PC-9 (cell line): Measurements from ENCODE around the gene DNAH11. TPM values are rescaled to one million over a fixed set of nuclear protein-coding genes. Genes with fewer than 3 reads are reported as not detected.
"Not testable (repeated sequence)": the region's sequence is repeated elsewhere in the genome, so short reads cannot be mapped to it uniquely, and the experiment has no call there.

Experiments used
- BruUV-seq: library from RNA; stranded (reverse); fragments of 400-500 nt; replicated peaks from 2 replicates; lab custom pipeline; 2021; lab: Mats Ljungman, UMichigan
- CTCF ChIA-PET: fragments of 300-600 bp; sonication (Branson Sonifier 250); formaldehyde crosslinking; loops from one replicate; lab custom pipeline; 2022; ENCODE audit warnings: antibody characterized with exemption; lab: Charles Lee
- POLR2A ChIA-PET: fragments of 300-600 bp; sonication (Branson Sonifier 250); formaldehyde crosslinking; loops from one replicate; lab custom pipeline; 2022; ENCODE audit warnings: antibody characterized with exemption; ENCODE audit not compliant: unreplicated experiment; lab: Charles Lee
- DNase-seq, 2 experiments: peaks; one replicate each; pipeline versions ENCODE4 v3.0.0 to v3.0.0-alpha.2; 2015 to 2022; ENCODE audit warnings: mixed read lengths in 1 of 2
- H2AFZ ChIP-seq: fragments of 200-600 bp; sonication (generic); 2 replicates; pipeline ENCODE4 v1.8.1; 2017; ENCODE audit warnings: antibody characterized with exemption
- H3F3A ChIP-seq: fragments of 200-600 bp; sonication (generic); 2 replicates; pipeline ENCODE4 v1.8.1; 2017; ENCODE audit warnings: antibody characterized with exemption, mild to moderate bottlenecking, low read depth; ENCODE audit not compliant: insufficient read depth
- H3K27ac ChIP-seq: fragments of 200-600 bp; sonication (generic); 2 replicates; pipeline ENCODE4 v1.6.1; 2016; ENCODE audit warnings: mixed run types
- H3K27me3 ChIP-seq: fragments of 200-600 bp; sonication (generic); 2 replicates; pipeline ENCODE4 v1.6.1; 2016; ENCODE audit warnings: low read depth, mixed run types; ENCODE audit not compliant: insufficient read depth
- H3K36me3 ChIP-seq: fragments of 200-600 bp; sonication (generic); 2 replicates; pipeline ENCODE4 v1.6.1; 2016; ENCODE audit warnings: low read depth, mixed run types
- H3K4me1 ChIP-seq: fragments of 200-600 bp; sonication (generic); replicated peaks from 2 replicates; pipeline ENCODE4 v1.6.1; 2016; ENCODE audit warnings: mixed run types; ENCODE audit not compliant: insufficient read depth
- H3K4me2 ChIP-seq: fragments of 200-600 bp; sonication (generic); 2 replicates; pipeline ENCODE4 v1.6.1; 2017; ENCODE audit warnings: mixed run types
- H3K4me3 ChIP-seq: fragments of 200-600 bp; sonication (generic); 2 replicates; pipeline ENCODE4 v1.6.1; 2016; ENCODE audit warnings: mixed run types
- H3K79me2 ChIP-seq: fragments of 200-600 bp; sonication (generic); 2 replicates; pipeline ENCODE4 v1.6.1; 2017; ENCODE audit warnings: low read depth, mixed run types
- H3K9me2 ChIP-seq: fragments of 200-600 bp; sonication (generic); 2 replicates; pipeline ENCODE4 v1.8.1; 2017; ENCODE audit warnings: mild to moderate bottlenecking; ENCODE audit not compliant: insufficient read depth
- H3K9me3 ChIP-seq: fragments of 200-600 bp; sonication (generic); 2 replicates; pipeline ENCODE4 v1.8.1; 2016; ENCODE audit warnings: low read depth; ENCODE audit not compliant: insufficient read depth
- H4K20me1 ChIP-seq: fragments of 200-600 bp; sonication (generic); 2 replicates; pipeline ENCODE4 v1.8.1; 2017; ENCODE audit not compliant: insufficient read depth
- EZH2 ChIP-seq: fragments of 200-600 bp; sonication (generic); IDR thresholded peaks from 2 replicates; pipeline ENCODE4 v1.8.0; 2017; ENCODE audit warnings: antibody characterized with exemption, low read depth
- intact Hi-C: fragments of 100-400 bp; cut with micrococcal nuclease; formaldehyde crosslinking; loops from one replicate; pipeline ENCODE4 v1.10.0; 2022; ENCODE audit not compliant: unreplicated experiment
- total RNA-seq: library from RNA; stranded (reverse); gene quantifications from 2 replicates; pipeline ENCODE4 v1.2.3, GENCODE V29; 2021
- TF ChIP-seq, protein P1 (sequence below): fragments of 200-600 bp; sonication (generic); conservative IDR thresholded peaks from 2 replicates; pipeline ENCODE4 v1.6.1; 2017; ENCODE audit warnings: mixed run types, antibody characterized with exemption, mild to moderate bottlenecking, moderate library complexity

The DNAH11 gene
- total RNA-seq, 1 experiment from 2014 or later: not detected

DNA sequence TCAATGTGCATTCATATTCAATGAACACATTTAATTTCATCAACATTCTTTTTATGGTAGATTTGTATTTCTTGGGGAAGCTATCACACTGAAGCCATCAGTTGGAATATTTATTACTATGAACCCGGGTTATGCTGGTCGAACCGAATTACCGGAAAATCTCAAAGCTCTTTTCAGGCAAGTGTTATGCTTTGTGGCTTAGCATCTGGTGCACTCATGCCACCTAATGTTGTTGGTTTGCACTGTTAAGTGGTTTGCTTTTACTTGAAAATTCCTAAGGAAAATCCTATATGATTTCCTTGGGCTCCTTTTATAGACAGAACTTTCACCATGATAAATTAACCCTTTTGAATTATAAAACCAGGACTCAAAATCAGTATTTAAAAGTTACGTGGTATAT lies 147.9 kb downstream of the DNAH11 start:
- no peaks in the 10 kb centered on the region for H4K20me1 ChIP-seq
- H3K9me3 ChIP-seq: no peaks in the 10 kb centered on the region
- POLR2A ChIA-PET: no interaction called here
- no peaks in the 10 kb centered on the region for H3K27me3 ChIP-seq
- no peaks in the 10 kb centered on the region for H3K4me1 ChIP-seq
- CTCF ChIA-PET: no interaction called here
- no TSS peak for BruUV-seq
- intact Hi-C loops: no loop called here
- no peak overlapping the region for H3K27ac ChIP-seq
- H3K79me2 ChIP-seq: no peaks in the 10 kb centered on the region
- no peaks in the 10 kb centered on the region for H3F3A ChIP-seq
- no peak overlapping the region for H3K4me2 ChIP-seq
- H3K36me3 ChIP-seq: no peaks in the 10 kb centered on the region
- no peak overlapping the region for H2AFZ ChIP-seq
- no peak overlapping the region for H3K4me3 ChIP-seq
- DNase-seq: no peak
- no peaks in the 10 kb centered on the region; the same call in 1 of the 2 replicates for H3K9me2 ChIP-seq
- TF ChIP-seq EZH2: no peak
- TF ChIP-seq, protein P1, sequence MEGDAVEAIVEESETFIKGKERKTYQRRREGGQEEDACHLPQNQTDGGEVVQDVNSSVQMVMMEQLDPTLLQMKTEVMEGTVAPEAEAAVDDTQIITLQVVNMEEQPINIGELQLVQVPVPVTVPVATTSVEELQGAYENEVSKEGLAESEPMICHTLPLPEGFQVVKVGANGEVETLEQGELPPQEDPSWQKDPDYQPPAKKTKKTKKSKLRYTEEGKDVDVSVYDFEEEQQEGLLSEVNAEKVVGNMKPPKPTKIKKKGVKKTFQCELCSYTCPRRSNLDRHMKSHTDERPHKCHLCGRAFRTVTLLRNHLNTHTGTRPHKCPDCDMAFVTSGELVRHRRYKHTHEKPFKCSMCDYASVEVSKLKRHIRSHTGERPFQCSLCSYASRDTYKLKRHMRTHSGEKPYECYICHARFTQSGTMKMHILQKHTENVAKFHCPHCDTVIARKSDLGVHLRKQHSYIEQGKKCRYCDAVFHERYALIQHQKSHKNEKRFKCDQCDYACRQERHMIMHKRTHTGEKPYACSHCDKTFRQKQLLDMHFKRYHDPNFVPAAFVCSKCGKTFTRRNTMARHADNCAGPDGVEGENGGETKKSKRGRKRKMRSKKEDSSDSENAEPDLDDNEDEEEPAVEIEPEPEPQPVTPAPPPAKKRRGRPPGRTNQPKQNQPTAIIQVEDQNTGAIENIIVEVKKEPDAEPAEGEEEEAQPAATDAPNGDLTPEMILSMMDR: peak; percentile 49; the same call in 1 of the 2 replicates

DNA sequence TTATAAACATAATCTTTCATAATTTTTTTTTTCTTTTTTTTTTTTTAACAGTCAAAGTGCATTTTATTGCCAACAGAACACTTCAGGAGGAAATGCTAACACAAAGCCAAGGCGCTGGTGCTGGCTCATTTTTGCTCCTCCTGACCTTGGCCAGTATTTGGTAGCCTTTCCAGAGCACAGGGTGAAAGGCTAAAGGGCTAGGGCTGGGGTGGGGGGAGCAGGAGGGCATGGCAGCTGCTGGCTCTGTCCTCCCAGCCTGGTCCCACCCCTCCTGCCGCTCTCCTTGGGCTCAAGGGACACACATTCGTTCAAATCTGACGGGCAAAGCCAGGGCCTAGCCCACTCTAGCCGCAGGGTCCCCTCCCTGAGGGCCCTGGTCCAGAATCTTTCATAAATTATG lies 148.3 kb downstream of the DNAH11 start:
- H3K4me3 ChIP-seq, H3K27ac ChIP-seq, H3K36me3 ChIP-seq, H3F3A ChIP-seq, BruUV-seq, H3K79me2 ChIP-seq, H3K9me3 ChIP-seq, H3K27me3 ChIP-seq, CTCF ChIA-PET, H3K9me2 ChIP-seq, H3K4me2 ChIP-seq, DNase-seq, H4K20me1 ChIP-seq, H2AFZ ChIP-seq, intact Hi-C loops, H3K4me1 ChIP-seq, POLR2A ChIA-PET: not testable (repeated sequence)

- H4K20me1 ChIP-seq, H3K9me2 ChIP-seq, H3F3A ChIP-seq, H3K27ac ChIP-seq, BruUV-seq, H3K4me3 ChIP-seq, H3K4me1 ChIP-seq, H2AFZ ChIP-seq, intact Hi-C loops, H3K36me3 ChIP-seq, H3K27me3 ChIP-seq, H3K79me2 ChIP-seq, CTCF ChIA-PET, POLR2A ChIA-PET, H3K4me2 ChIP-seq, H3K9me3 ChIP-seq, DNase-seq: not testable (repeated sequence)
Measured at GRCh38 chr7:21700587-21700986, 157.7 kb downstream of the DNAH11 start.

GRCh38 chr7:21702303-21702702 lies 159.5 kb downstream of the DNAH11 start:
- BruUV-seq: no TSS peak
- Histone ChIP-seq H2AFZ (no peak overlapping the region), H3K79me2 (no peaks in the 10 kb centered on the region), H3K27me3 (0 out of 2 replicates have a peak, but pooled peaks cover 4% of the 10 kb centered on the region), H3K4me1 (no peaks in the 10 kb centered on the region), H3K4me3 (no peak overlapping the region), H3K27ac (no peak overlapping the region), H3K9me3 (no peaks in the 10 kb centered on the region; the same call in 1 of the 2 replicates), H3K9me2 (no peaks in the 10 kb centered on the region), H3F3A (no peaks in the 10 kb centered on the region), H3K4me2 (no peak overlapping the region), H3K36me3 (no peaks in the 10 kb centered on the region), H4K20me1 (no peaks in the 10 kb centered on the region)
- DNase-seq: no peak
- intact Hi-C loops: no loop called here
- POLR2A ChIA-PET: no interaction called here
- TF ChIP-seq, protein P1: no peak
- TF ChIP-seq EZH2: no peak
- CTCF ChIA-PET: no interaction called here
